ENCODE measurements around the gene YARS1. TPM values are rescaled to one million over a fixed set of nuclear protein-coding genes. Genes with fewer than 3 reads are reported as not detected.
"Not testable (repeated sequence)": the region's sequence is repeated elsewhere in the genome, so short reads cannot be mapped to it uniquely, and the experiment has no call there.

YARS1 gene
- total RNA-seq, 1 donor from 2014 or later = 219 TPM

DNA sequence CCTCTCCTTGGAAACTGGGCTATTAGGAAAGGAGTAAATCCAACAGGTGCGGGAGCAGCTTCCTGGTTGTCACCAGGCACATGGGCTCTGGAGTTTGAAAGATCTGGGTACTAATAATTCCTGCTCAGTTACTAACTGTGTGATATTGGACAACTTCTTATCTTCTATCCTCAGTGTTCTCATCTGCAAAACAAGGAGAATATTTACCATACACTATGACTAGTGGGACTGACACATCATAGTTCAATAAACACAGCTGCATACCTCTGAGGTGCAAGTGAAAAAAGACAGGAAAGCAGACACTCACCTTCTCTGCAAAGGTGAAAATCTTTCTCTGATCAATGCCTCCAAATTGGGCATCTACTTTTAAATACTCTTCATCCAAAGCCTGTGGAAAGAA lies 19.7 kb downstream of the YARS1 start:
- FAIRE-seq = no peak

DNA sequence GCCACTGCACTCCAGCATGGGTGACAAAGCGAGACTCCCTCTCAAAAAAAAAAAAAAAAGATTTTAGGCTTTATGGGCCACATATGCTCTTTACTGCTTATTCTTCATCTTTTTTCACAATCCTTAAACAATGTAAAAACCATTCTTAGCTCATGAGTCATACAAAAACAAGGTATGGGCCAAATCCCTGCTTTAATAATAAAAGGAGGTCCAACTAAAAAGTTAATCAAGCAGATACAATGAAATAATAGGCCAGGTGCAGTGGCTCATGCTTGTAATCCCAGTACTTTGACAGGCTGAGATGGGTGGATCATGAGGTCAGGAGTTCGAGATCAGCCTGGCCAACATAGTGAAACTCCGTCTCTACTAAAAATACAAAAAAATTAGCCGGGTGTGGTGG lies 21.4 kb downstream of the YARS1 start:
- H3K4me3 Mint-ChIP-seq (ENCODE audit: unreplicated experiment); H3K9me3 Mint-ChIP-seq (ENCODE audit: unreplicated experiment); FAIRE-seq; H2AFZ ChIP-seq (ENCODE audit: low read depth, low read length); H4K20me1 ChIP-seq (ENCODE audit: insufficient read depth, low read length); H3K27ac Mint-ChIP-seq (ENCODE audit: unreplicated experiment); H3K27me3 Mint-ChIP-seq (ENCODE audit: low read depth, unreplicated experiment); H3K9ac ChIP-seq (ENCODE audit: low read length); H3K4me3 ChIP-seq (ENCODE audit: insufficient read depth, low read depth, low read length); H3K9me3 ChIP-seq (ENCODE audit: insufficient read depth, low read depth, low read length); H3K27me3 ChIP-seq (ENCODE audit: insufficient read depth, low read length); H3K4me2 ChIP-seq (ENCODE audit: low read length): not testable (repeated sequence)
- DNase-seq (ENCODE audit: low read depth) = peak; percentile 79
- H3K4me1 ChIP-seq (ENCODE audit: insufficient read depth, low read length) = peaks cover 43% of the 10 kb centered on the region
- peaks cover 21% of the 10 kb centered on the region for H3K4me1 Mint-ChIP-seq (ENCODE audit: low read depth, unreplicated experiment)
- peaks cover 13% of the 10 kb centered on the region for H3K36me3 ChIP-seq (ENCODE audit: insufficient read depth, low read length)
- H3K79me2 ChIP-seq (ENCODE audit: insufficient read depth, low read length) = peaks cover 20% of the 10 kb centered on the region
- peaks cover 29% of the 10 kb centered on the region for H3K36me3 Mint-ChIP-seq (ENCODE audit: low read depth, unreplicated experiment)
- H3K27ac ChIP-seq (ENCODE audit: low read depth, low read length) = peak overlapping the region; percentile 44

More for the DNA sequence above, 19.7 kb downstream of the YARS1 start:
- no peaks in the 10 kb centered on the region for H3K27me3 ChIP-seq (ENCODE audit: insufficient read depth, low read length)
- no peak overlapping the region for H2AFZ ChIP-seq (ENCODE audit: low read depth, low read length)
- H3K27me3 Mint-ChIP-seq (ENCODE audit: low read depth, unreplicated experiment) = no peaks in the 10 kb centered on the region
- peak overlapping the region; percentile 76 for H3K4me2 ChIP-seq (ENCODE audit: low read length)
- no peak overlapping the region for H3K27ac Mint-ChIP-seq (ENCODE audit: unreplicated experiment)
- TF ChIP-seq CTCF (IDR thresholded peaks at IDR 0.05; ENCODE audit: insufficient read depth, low read depth, low read length) = no peak
- no peak for TF ChIP-seq EZH2 (IDR thresholded peaks at IDR 0.05; ENCODE audit: insufficient read depth, low read length)
- peaks cover 8% of the 10 kb centered on the region for H3K36me3 ChIP-seq (ENCODE audit: insufficient read depth, low read length)
- peaks cover 46% of the 10 kb centered on the region for H3K4me1 ChIP-seq (ENCODE audit: insufficient read depth, low read length)
- no peaks in the 10 kb centered on the region for H3K9me3 ChIP-seq (ENCODE audit: insufficient read depth, low read depth, low read length)
- no peaks in the 10 kb centered on the region for H3K9me3 Mint-ChIP-seq (ENCODE audit: unreplicated experiment)
- H3K9ac ChIP-seq (ENCODE audit: low read length) = peak overlapping the region; percentile 77
- DNase-seq (ENCODE audit: low read depth) = no peak
- no peak overlapping the region for H3K4me3 Mint-ChIP-seq (ENCODE audit: unreplicated experiment)
- H3K79me2 ChIP-seq (ENCODE audit: insufficient read depth, low read length) = peaks cover 24% of the 10 kb centered on the region
- H3K36me3 Mint-ChIP-seq (ENCODE audit: low read depth, unreplicated experiment) = peaks cover 30% of the 10 kb centered on the region
- no peak overlapping the region for H3K4me3 ChIP-seq (ENCODE audit: insufficient read depth, low read depth, low read length)
- peaks cover 21% of the 10 kb centered on the region for H3K4me1 Mint-ChIP-seq (ENCODE audit: low read depth, unreplicated experiment)
- H4K20me1 ChIP-seq (ENCODE audit: insufficient read depth, low read length) = peaks cover 4% of the 10 kb centered on the region
- H3K27ac ChIP-seq (ENCODE audit: low read depth, low read length) = peak overlapping the region; percentile 93

DNA sequence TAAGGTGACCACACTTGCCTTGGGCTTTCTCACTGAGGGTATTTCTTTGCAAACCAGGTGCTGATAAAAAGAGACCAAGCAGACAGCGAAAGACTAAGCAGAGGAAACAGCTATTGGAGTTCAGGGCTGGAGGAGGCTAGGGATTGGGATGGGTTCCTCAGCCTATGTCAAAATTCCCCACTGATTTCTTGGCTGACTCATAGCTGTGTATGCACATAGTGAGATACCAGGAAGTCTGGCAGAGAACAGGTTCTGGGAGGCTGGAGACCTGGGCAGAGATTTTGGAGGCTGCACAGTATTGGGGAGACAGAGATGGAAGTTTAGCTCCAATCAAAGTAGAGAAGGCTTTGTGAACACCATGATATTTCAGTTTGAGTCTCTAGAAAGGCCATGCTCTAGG lies 25.3 kb downstream of the YARS1 start:
- no peak overlapping the region for H3K4me3 ChIP-seq (ENCODE audit: insufficient read depth, low read depth, low read length)
- no peaks in the 10 kb centered on the region for H3K27me3 Mint-ChIP-seq (ENCODE audit: low read depth, unreplicated experiment)
- FAIRE-seq (no peak), DNase-seq (ENCODE audit: low read depth) (peak; percentile 61)
- H3K9me3 Mint-ChIP-seq (ENCODE audit: unreplicated experiment) = no peaks in the 10 kb centered on the region
- H3K36me3 Mint-ChIP-seq (ENCODE audit: low read depth, unreplicated experiment) = peaks cover 15% of the 10 kb centered on the region
- H3K9ac ChIP-seq (ENCODE audit: low read length) = no peak overlapping the region
- H3K4me1 ChIP-seq (ENCODE audit: insufficient read depth, low read length) = peaks cover 16% of the 10 kb centered on the region
- no peaks in the 10 kb centered on the region for H3K9me3 ChIP-seq (ENCODE audit: insufficient read depth, low read depth, low read length)
- H3K4me2 ChIP-seq (ENCODE audit: low read length) = peak overlapping the region; percentile 13
- H3K36me3 ChIP-seq (ENCODE audit: insufficient read depth, low read length) = peaks cover 28% of the 10 kb centered on the region
- H3K27me3 ChIP-seq (ENCODE audit: insufficient read depth, low read length) = no peaks in the 10 kb centered on the region
- peaks cover 5% of the 10 kb centered on the region for H3K79me2 ChIP-seq (ENCODE audit: insufficient read depth, low read length)
- H2AFZ ChIP-seq (ENCODE audit: low read depth, low read length) = no peak overlapping the region
- peak overlapping the region; percentile 7 for H3K27ac ChIP-seq (ENCODE audit: low read depth, low read length)
- no peak overlapping the region for H3K4me3 Mint-ChIP-seq (ENCODE audit: unreplicated experiment)
- TF ChIP-seq CTCF (IDR thresholded peaks at IDR 0.05; ENCODE audit: insufficient read depth, low read depth, low read length) (no peak), EZH2 (IDR thresholded peaks at IDR 0.05; ENCODE audit: insufficient read depth, low read length) (no peak)
- no peaks in the 10 kb centered on the region for H4K20me1 ChIP-seq (ENCODE audit: insufficient read depth, low read length)
- no peak overlapping the region for H3K27ac Mint-ChIP-seq (ENCODE audit: unreplicated experiment)
- peaks cover 8% of the 10 kb centered on the region for H3K4me1 Mint-ChIP-seq (ENCODE audit: low read depth, unreplicated experiment)

GRCh38 chr1:32789356-32789755 lies 27.8 kb downstream of the YARS1 start:
- peak; percentile 91 for DNase-seq (ENCODE audit: low read depth)
- H3K4me1 Mint-ChIP-seq (ENCODE audit: low read depth, unreplicated experiment); H3K27ac Mint-ChIP-seq (ENCODE audit: unreplicated experiment); H2AFZ ChIP-seq (ENCODE audit: low read depth, low read length); H3K4me3 Mint-ChIP-seq (ENCODE audit: unreplicated experiment); H3K79me2 ChIP-seq (ENCODE audit: insufficient read depth, low read length); H3K27me3 Mint-ChIP-seq (ENCODE audit: low read depth, unreplicated experiment); H3K4me2 ChIP-seq (ENCODE audit: low read length); H4K20me1 ChIP-seq (ENCODE audit: insufficient read depth, low read length); H3K9me3 ChIP-seq (ENCODE audit: insufficient read depth, low read depth, low read length); H3K4me3 ChIP-seq (ENCODE audit: insufficient read depth, low read depth, low read length); H3K9me3 Mint-ChIP-seq (ENCODE audit: unreplicated experiment); H3K27me3 ChIP-seq (ENCODE audit: insufficient read depth, low read length); FAIRE-seq: not testable (repeated sequence)
- H3K4me1 ChIP-seq (ENCODE audit: insufficient read depth, low read length) = peaks cover 14% of the 10 kb centered on the region
- H3K36me3 ChIP-seq (ENCODE audit: insufficient read depth, low read length) = peaks cover 45% of the 10 kb centered on the region
- peaks cover 14% of the 10 kb centered on the region for H3K36me3 Mint-ChIP-seq (ENCODE audit: low read depth, unreplicated experiment)
- peak overlapping the region; percentile 43 for H3K9ac ChIP-seq (ENCODE audit: low read length)
- H3K27ac ChIP-seq (ENCODE audit: low read depth, low read length) = peak overlapping the region; percentile 87

Measured in astrocyte (in vitro differentiated cells and primary cell).